ENCODE results near the gene LYPD3. TPM values are rescaled to one million over a fixed set of nuclear protein-coding genes. Genes with fewer than 3 reads are reported as not detected.

The LYPD3 gene
- total and polyA plus RNA-seq, 2 donors (not counting 3 experiments of a cell fraction or from before 2014, with no cell fraction given): 0.52 TPM; not detected in 1

DNA sequence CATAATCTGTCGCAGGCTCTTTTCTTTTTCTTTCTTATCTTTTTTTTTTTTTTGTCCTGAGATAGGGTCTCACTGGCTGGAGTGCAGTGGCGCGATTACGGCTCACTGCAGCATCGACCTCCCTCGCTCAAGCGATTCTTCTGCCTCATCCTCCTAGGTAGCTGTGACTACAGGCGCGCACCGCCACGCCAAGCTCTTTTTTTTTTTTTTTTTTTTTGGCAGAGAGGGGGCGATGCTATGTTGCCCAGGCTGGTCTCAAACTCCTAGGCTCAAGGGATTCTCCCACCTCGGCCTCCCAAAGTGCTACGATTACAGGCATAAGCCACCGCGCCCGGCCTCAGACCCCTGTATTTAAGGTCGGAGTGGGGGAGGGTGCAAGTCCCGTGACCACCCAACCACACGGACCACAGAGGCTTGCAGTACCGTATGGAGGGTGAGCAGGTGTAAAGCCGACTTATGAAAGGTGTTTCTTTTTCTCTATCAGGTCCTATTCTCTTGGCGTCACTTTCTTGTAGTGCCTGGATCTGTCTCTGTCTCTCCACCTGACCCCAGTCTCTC, 37.1 kb upstream of the LYPD3 start:
- Histone ChIP-seq H4K20me1 (replicated peaks; ENCODE audit: control insufficient read depth, extremely low read depth, insufficient read depth, low read length) (no peaks in the 10 kb centered on the region), H3K27me3 (ENCODE audit: control insufficient read depth in 2 of 2, insufficient read depth in 2 of 2, low read length in 2 of 2) (no peaks in the 10 kb centered on the region), H2AFZ (ENCODE audit: low read depth, low read length) (no peak overlapping the region), H3K4me2 (ENCODE audit: insufficient read depth, low read length) (no peak overlapping the region), H3K27ac (ENCODE audit: insufficient read depth, low read depth, low read length) (no peak overlapping the region), H3K4me3 (replicated peaks in 1 of 3; ENCODE audit: insufficient read depth in 1 of 3, low read depth in 1 of 3, low read length in 3 of 3) (no peak overlapping the region), H3K36me3 (ENCODE audit: control insufficient read depth in 2 of 2, extremely low read depth in 1 of 2, insufficient read depth in 2 of 2, low read length in 2 of 2) (no peaks in the 10 kb centered on the region), H3K4me1 (ENCODE audit: control insufficient read depth, extremely low read depth, insufficient read depth, low read length) (peaks cover 11% of the 10 kb centered on the region), H3K9me3 (replicated peaks; ENCODE audit: control insufficient read depth, insufficient read depth, low read length) (no peaks in the 10 kb centered on the region), H3K79me2 (ENCODE audit: control insufficient read depth, insufficient read depth, low read length) (no peaks in the 10 kb centered on the region), H3K9ac (replicated peaks; ENCODE audit: extremely low read depth, insufficient read depth, low read length) (no peak overlapping the region), H3K9me1 (replicated peaks; ENCODE audit: control insufficient read depth, extremely low read depth, insufficient read depth, low read length) (no peaks in the 10 kb centered on the region)
- dilution Hi-C loops (cut with MboI; ENCODE audit: extremely low pct_ligation_motif_present, low sequenced_read_pairs) (no loop called here), intact Hi-C loops (cut with micrococcal nuclease) (no loop called here)
- FAIRE-seq (no peak), DNase-seq (ENCODE audit: low read depth, low spot score) (no peak)
- BruUV-seq (replicated peaks): no TSS peak
- TF ChIP-seq GATA2 (IDR thresholded peaks at IDR 0.05; ENCODE audit: insufficient read depth, insufficient read length, low read depth, low read length) (no peak), FOS (IDR thresholded peaks at IDR 0.05; ENCODE audit: borderline replicate concordance, insufficient read depth, low read length) (no peak), POLR2AphosphoS5 (IDR thresholded peaks at IDR 0.05; ENCODE audit: insufficient read depth, low read depth, low read length) (no peak), JUN (IDR thresholded peaks at IDR 0.05; ENCODE audit: borderline replicate concordance, insufficient read depth, insufficient read length, low read depth) (no peak), EZH2 (IDR thresholded peaks at IDR 0.05; ENCODE audit: borderline replicate concordance, low read depth, low read length, severe bottlenecking) (no peak), POLR2A (IDR thresholded peaks at IDR 0.05; ENCODE audit: low read depth, low read length) (no peak), MYC (IDR thresholded peaks at IDR 0.05; ENCODE audit: low read depth, low read length) (no peak)
- TF ChIP-seq, protein P1, sequence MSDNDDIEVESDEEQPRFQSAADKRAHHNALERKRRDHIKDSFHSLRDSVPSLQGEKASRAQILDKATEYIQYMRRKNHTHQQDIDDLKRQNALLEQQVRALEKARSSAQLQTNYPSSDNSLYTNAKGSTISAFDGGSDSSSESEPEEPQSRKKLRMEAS (IDR thresholded peaks at IDR 0.05; ENCODE audit: insufficient read depth, insufficient read length): no peak
- TF ChIP-seq, protein P2, sequence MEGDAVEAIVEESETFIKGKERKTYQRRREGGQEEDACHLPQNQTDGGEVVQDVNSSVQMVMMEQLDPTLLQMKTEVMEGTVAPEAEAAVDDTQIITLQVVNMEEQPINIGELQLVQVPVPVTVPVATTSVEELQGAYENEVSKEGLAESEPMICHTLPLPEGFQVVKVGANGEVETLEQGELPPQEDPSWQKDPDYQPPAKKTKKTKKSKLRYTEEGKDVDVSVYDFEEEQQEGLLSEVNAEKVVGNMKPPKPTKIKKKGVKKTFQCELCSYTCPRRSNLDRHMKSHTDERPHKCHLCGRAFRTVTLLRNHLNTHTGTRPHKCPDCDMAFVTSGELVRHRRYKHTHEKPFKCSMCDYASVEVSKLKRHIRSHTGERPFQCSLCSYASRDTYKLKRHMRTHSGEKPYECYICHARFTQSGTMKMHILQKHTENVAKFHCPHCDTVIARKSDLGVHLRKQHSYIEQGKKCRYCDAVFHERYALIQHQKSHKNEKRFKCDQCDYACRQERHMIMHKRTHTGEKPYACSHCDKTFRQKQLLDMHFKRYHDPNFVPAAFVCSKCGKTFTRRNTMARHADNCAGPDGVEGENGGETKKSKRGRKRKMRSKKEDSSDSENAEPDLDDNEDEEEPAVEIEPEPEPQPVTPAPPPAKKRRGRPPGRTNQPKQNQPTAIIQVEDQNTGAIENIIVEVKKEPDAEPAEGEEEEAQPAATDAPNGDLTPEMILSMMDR (IDR thresholded peaks at IDR 0.05; ENCODE audit: extremely low read depth in 1 of 2, insufficient read depth in 1 of 2, low read depth in 1 of 2, low read length in 2 of 2): no peak
- CTCF ChIA-PET: interaction anchor here (0.8 to 1.5 kb wide), 3 partner anchors 17 to 55 kb away, joined by 3 to 10 read pairs (median 8); no protein-coding TSS in a partner anchor
- POLR2A ChIA-PET: no interaction called here

Measured in endothelial cell of umbilical vein (primary cell).